IMR-90 (cell line): ENCODE data around the gene ALAS2. TPM values are rescaled to one million over a fixed set of nuclear protein-coding genes. Genes with fewer than 3 reads are reported as not detected.

ENCODE experiments used
- ATAC-seq: fragments of 200-7000 bp; cut with Tn5 transposase; 2 replicates; pipeline ENCODE4 v1.9.1; 2020; ENCODE audit warnings: low read depth, mild to moderate bottlenecking, moderate library complexity
- BruUV-seq: library from RNA; stranded (reverse); fragments of 400-500 nt; replicated peaks from 2 replicates; lab custom pipeline; 2021; lab: Mats Ljungman, UMichigan
- CTCF ChIA-PET: fragments of 300-600 bp; formaldehyde crosslinking; extraction: SDS; loops from one replicate; lab custom pipeline; 2021; ENCODE audit warnings: antibody characterized with exemption; lab: Yijun Ruan, JAX
- POLR2A ChIA-PET: fragments of 300-600 bp; sonication (Branson Sonifier 250); formaldehyde crosslinking; loops from one replicate; lab custom pipeline; 2022; ENCODE audit warnings: antibody characterized with exemption; ENCODE audit not compliant: unreplicated experiment; lab: Charles Lee
- DNase-seq: peaks from one replicate; pipeline ENCODE4 v3.0.0; 2013
- H2AFZ ChIP-seq: replicated peaks from 2 replicates; pipeline ENCODE3; 2013; ENCODE audit warnings: low read length, mild to moderate bottlenecking; ENCODE audit not compliant: poor library complexity
- H2AK5ac ChIP-seq: 2 replicates; pipeline ENCODE4 v1.6.1; 2013; ENCODE audit warnings: low read depth, low read length, inconsistent platforms
- H2AK9ac ChIP-seq: replicated peaks from 2 replicates; pipeline ENCODE3; 2013; ENCODE audit warnings: mild to moderate bottlenecking, low read depth, low read length, moderate library complexity; ENCODE audit not compliant: poor library complexity
- H2BK120ac ChIP-seq: 2 replicates; pipeline ENCODE4 v1.6.1; 2013; ENCODE audit warnings: low read depth, low read length, inconsistent platforms
- H2BK15ac ChIP-seq: 3 replicates; pipeline ENCODE4 v1.6.1; 2013; ENCODE audit warnings: low read depth, low read length, inconsistent platforms
- H2BK20ac ChIP-seq: 2 replicates; pipeline ENCODE4 v1.6.1; 2013; ENCODE audit warnings: low read depth, mild to moderate bottlenecking, inconsistent platforms, low read length, moderate library complexity
- H2BK5ac ChIP-seq: 2 replicates; pipeline ENCODE4 v1.6.1; 2013; ENCODE audit warnings: mild to moderate bottlenecking, low read depth, low read length, inconsistent platforms; ENCODE audit not compliant: poor library complexity, severe bottlenecking
- H3K14ac ChIP-seq: replicated peaks from 2 replicates; pipeline ENCODE4 v1.6.1; 2013; ENCODE audit warnings: low read depth, low read length, inconsistent platforms
- H3K18ac ChIP-seq: 2 replicates; pipeline ENCODE4 v1.6.1; 2013; ENCODE audit warnings: low read depth, low read length, control low read depth
- H3K23ac ChIP-seq: 2 replicates; pipeline ENCODE4 v1.6.1; 2013; ENCODE audit warnings: low read depth, low read length, inconsistent platforms
- H3K27ac ChIP-seq: 2 replicates; pipeline ENCODE4 v1.5.1; 2013; ENCODE audit warnings: mild to moderate bottlenecking, control low read depth, low read length; ENCODE audit not compliant: insufficient read depth
- H3K27me3 ChIP-seq: 2 replicates; pipeline ENCODE4 v1.6.1; 2013; ENCODE audit warnings: low read length; ENCODE audit not compliant: control insufficient read depth, insufficient read depth
- H3K36me3 ChIP-seq: 2 replicates; pipeline ENCODE4 v1.6.1; 2013; ENCODE audit warnings: low read length, mixed read lengths; ENCODE audit not compliant: control insufficient read depth, insufficient read depth
- H3K4ac ChIP-seq: 2 replicates; pipeline ENCODE4 v1.6.1; 2013; ENCODE audit warnings: low read depth, low read length, inconsistent platforms
- H3K4me1 ChIP-seq: 2 replicates; pipeline ENCODE4 v1.6.1; 2013; ENCODE audit warnings: low read length, mixed read lengths; ENCODE audit not compliant: control insufficient read depth, insufficient read depth
- H3K4me2 ChIP-seq: 2 replicates; pipeline ENCODE4 v1.6.1; 2013; ENCODE audit warnings: low read depth, mild to moderate bottlenecking, control low read depth, low read length, moderate library complexity
- H3K4me3 ChIP-seq: 2 replicates; pipeline ENCODE4 v1.5.1; 2013; ENCODE audit warnings: low read depth, mild to moderate bottlenecking, control low read depth, low read length, moderate library complexity; ENCODE audit not compliant: insufficient read depth
- H3K56ac ChIP-seq: 2 replicates; pipeline ENCODE4 v1.6.1; 2013; ENCODE audit warnings: low read length, inconsistent platforms; ENCODE audit not compliant: insufficient read depth; ENCODE audit errors: extremely low read depth
- H3K79me1 ChIP-seq, 2 experiments: 2 replicates each; pipeline ENCODE4 v1.6.1; 2013; ENCODE audit warnings: low read length in 2 of 2, inconsistent platforms in 1 of 2, low read depth in 1 of 2
- H3K9ac ChIP-seq: 2 replicates; pipeline ENCODE4 v1.6.1; 2013; ENCODE audit warnings: low read depth, low read length, control low read depth
- H3K9me1 ChIP-seq: 2 replicates; pipeline ENCODE4 v1.6.1; 2013; ENCODE audit warnings: low read length, inconsistent platforms; ENCODE audit not compliant: insufficient read depth
- H3K9me3 ChIP-seq: 2 replicates; pipeline ENCODE4 v1.6.1; 2013; ENCODE audit warnings: low read length; ENCODE audit not compliant: control insufficient read depth, insufficient read depth
- H4K20me1 ChIP-seq: 2 replicates; pipeline ENCODE4 v1.6.1; 2013; ENCODE audit warnings: low read length, inconsistent platforms; ENCODE audit not compliant: insufficient read depth
- H4K5ac ChIP-seq: 2 replicates; pipeline ENCODE4 v1.6.1; 2013; ENCODE audit warnings: mild to moderate bottlenecking, low read depth, low read length, control low read depth
- H4K8ac ChIP-seq, 2 experiments: 2 replicates each; pipeline ENCODE4 v1.6.1; 2013; ENCODE audit warnings: low read depth in 2 of 2, low read length in 2 of 2, control low read depth in 1 of 2, inconsistent platforms in 1 of 2
- H4K91ac ChIP-seq: 2 replicates; pipeline ENCODE4 v1.6.1; 2013; ENCODE audit warnings: low read depth, low read length, inconsistent platforms; ENCODE audit not compliant: insufficient read depth
- RCOR1 ChIP-seq: IDR thresholded peaks from 2 replicates; pipeline ENCODE4 v1.6.1; 2012; ENCODE audit warnings: mild to moderate bottlenecking, low read length, improper control_type of control experiment; ENCODE audit not compliant: insufficient replicate concordance
- WGBS, 2 experiments: methylation state at CpG; one replicate each; pipeline versions ENCODE4 v1.1.5 to v1.1.7; 2013; ENCODE audit warnings: missing lambda C conversion rate in 2 of 2; ENCODE audit not compliant: insufficient read length in 1 of 2; ENCODE audit errors: extremely low coverage in 2 of 2; 5-methylcytosine and 5-hydroxymethylcytosine counted together
- dilution Hi-C: fragments of 300-500 bp; cut with HindIII; formaldehyde crosslinking; loops from one replicate; pipeline ENCODE4 v1.14.3; 2018; ENCODE audit warnings: low sequenced_read_pairs; ENCODE audit not compliant: unreplicated experiment
- in situ Hi-C: fragments of 300-500 bp; cut with MboI; formaldehyde crosslinking; loops from 3 replicates; pipeline ENCODE4 v1.14.3; 2019; ENCODE audit warnings: low sequenced_read_pairs, inconsistent platforms, mixed read lengths
- intact Hi-C: fragments of 100-400 bp; cut with micrococcal nuclease; formaldehyde crosslinking; loops from 2 replicates; pipeline ENCODE4 v1.10.0; 2022
- polyA plus RNA-seq, 3 experiments: library from polyadenylated mRNA; depleted of rRNA; stranded (reverse); fragments of >200 nt; gene quantifications; 2 replicates each; pipeline ENCODE4 v1.2.3, GENCODE V29; 2012; ENCODE audit warnings: low replicate concordance in 1 of 3
- total RNA-seq: library from RNA; depleted of rRNA; stranded (reverse); fragments of >200 nt; gene quantifications from 2 replicates; pipeline ENCODE4 v1.2.3, GENCODE V29; 2012
- TF ChIP-seq, protein P1 (sequence below): conservative IDR thresholded peaks from 2 replicates; pipeline ENCODE4 v1.5.1; 2012; ENCODE audit warnings: mild to moderate bottlenecking, low read depth, low read length, improper control_type of control experiment

Gene ALAS2
- total and polyA plus RNA-seq, 2 of the 4 experiments (the other 2 are of a cell fraction), result not detected

DNA sequence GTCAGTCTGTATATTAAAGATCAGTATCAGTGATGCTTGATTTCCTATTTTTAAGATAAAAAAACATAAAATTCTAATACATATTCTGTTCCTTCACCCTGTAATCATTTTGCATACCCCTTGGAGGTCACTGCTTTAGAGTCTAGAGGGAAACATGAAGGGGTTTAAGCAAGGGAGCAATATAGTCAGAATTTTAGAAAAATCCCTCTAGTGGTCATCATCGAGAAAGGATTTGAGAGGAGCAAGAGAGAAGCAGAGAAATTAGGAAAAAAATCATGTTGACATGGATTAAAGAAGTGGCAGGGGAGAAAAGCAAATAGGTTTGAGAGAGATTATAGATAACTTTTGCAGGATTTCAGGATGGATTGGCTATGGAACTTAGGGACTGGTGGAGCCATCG lies 19.5 kb downstream of the ALAS2 start:
- H3K4me1 ChIP-seq, result peaks cover 4% of the 10 kb centered on the region
- intact Hi-C loops, result no loop called here
- no peak overlapping the region for H3K23ac ChIP-seq
- CTCF ChIA-PET, result no interaction called here
- no peak overlapping the region for H4K91ac ChIP-seq
- in situ Hi-C loops, result loop anchor here (10.0 kb wide), 1 partner anchor 56 kb away; no protein-coding TSS in a partner anchor
- H3K4ac ChIP-seq, result no peak overlapping the region
- no peak overlapping the region for H2BK5ac ChIP-seq
- no CpG with 5 or more reads among the region's 2 CpGs for WGBS, 2 experiments
- no peaks in the 10 kb centered on the region for H3K9me3 ChIP-seq
- H3K27ac ChIP-seq, result no peak overlapping the region
- H2BK120ac ChIP-seq, result no peak overlapping the region
- no peak overlapping the region for H2BK20ac ChIP-seq
- no peak overlapping the region for H3K56ac ChIP-seq
- no peak overlapping the region for H2AFZ ChIP-seq
- DNase-seq (peak; percentile 4), ATAC-seq (0 out of 2 replicates have a peak, but pooled peaks have one; percentile 35)
- H3K9ac ChIP-seq, result no peak overlapping the region
- no peak overlapping the region for H4K5ac ChIP-seq
- H3K4me2 ChIP-seq, result no peak overlapping the region
- H3K79me1 ChIP-seq, result no peaks in the 10 kb centered on the region; a peak in 1 of 4 replicates
- H4K20me1 ChIP-seq, result peaks cover 6% of the 10 kb centered on the region; the same call in 1 of the 2 replicates
- H3K4me3 ChIP-seq, result no peak overlapping the region
- no peak overlapping the region for H2AK5ac ChIP-seq
- peaks cover 6% of the 10 kb centered on the region; the same call in 1 of the 2 replicates for H3K36me3 ChIP-seq
- H3K9me1 ChIP-seq, result peaks cover 3% of the 10 kb centered on the region
- no peak overlapping the region for H2AK9ac ChIP-seq
- no peak overlapping the region for H3K18ac ChIP-seq
- POLR2A ChIA-PET, result no interaction called here
- H3K27me3 ChIP-seq, result peaks cover 2% of the 10 kb centered on the region; the same call in 1 of the 2 replicates
- no peak overlapping the region for H3K14ac ChIP-seq
- no peak overlapping the region for H4K8ac ChIP-seq
- dilution Hi-C loops, result no loop called here
- H2BK15ac ChIP-seq, result no peak overlapping the region
- no peak for TF ChIP-seq RCOR1
- TF ChIP-seq, protein P1, sequence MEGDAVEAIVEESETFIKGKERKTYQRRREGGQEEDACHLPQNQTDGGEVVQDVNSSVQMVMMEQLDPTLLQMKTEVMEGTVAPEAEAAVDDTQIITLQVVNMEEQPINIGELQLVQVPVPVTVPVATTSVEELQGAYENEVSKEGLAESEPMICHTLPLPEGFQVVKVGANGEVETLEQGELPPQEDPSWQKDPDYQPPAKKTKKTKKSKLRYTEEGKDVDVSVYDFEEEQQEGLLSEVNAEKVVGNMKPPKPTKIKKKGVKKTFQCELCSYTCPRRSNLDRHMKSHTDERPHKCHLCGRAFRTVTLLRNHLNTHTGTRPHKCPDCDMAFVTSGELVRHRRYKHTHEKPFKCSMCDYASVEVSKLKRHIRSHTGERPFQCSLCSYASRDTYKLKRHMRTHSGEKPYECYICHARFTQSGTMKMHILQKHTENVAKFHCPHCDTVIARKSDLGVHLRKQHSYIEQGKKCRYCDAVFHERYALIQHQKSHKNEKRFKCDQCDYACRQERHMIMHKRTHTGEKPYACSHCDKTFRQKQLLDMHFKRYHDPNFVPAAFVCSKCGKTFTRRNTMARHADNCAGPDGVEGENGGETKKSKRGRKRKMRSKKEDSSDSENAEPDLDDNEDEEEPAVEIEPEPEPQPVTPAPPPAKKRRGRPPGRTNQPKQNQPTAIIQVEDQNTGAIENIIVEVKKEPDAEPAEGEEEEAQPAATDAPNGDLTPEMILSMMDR, result peak; percentile 30
- BruUV-seq, result no TSS peak
